Mesendoderm (in vitro differentiated cells): ENCODE data around the gene ZFPM1.

Source experiments
- DNase-seq: peaks from one replicate; pipeline ENCODE4 v3.0.0; 2013
- H2AK5ac ChIP-seq: 2 replicates; pipeline ENCODE4 v1.6.1; 2013; ENCODE audit warnings: low read length, inconsistent platforms
- H2BK120ac ChIP-seq: 2 replicates; pipeline ENCODE4 v1.6.1; 2013; ENCODE audit warnings: low read depth, mild to moderate bottlenecking, low read length, moderate library complexity, mixed read lengths
- H2BK15ac ChIP-seq: replicated peaks from 2 replicates; pipeline ENCODE4 v1.6.1; 2013; ENCODE audit warnings: low read depth, mild to moderate bottlenecking, moderate library complexity
- H2BK5ac ChIP-seq: 2 replicates; pipeline ENCODE4 v1.6.1; 2013; ENCODE audit warnings: low read length, inconsistent platforms
- H3K18ac ChIP-seq: 2 replicates; pipeline ENCODE4 v1.6.1; 2013; ENCODE audit warnings: mild to moderate bottlenecking, low read length, mixed read lengths
- H3K23ac ChIP-seq: one replicate; pipeline ENCODE4 v1.6.1; 2013; ENCODE audit warnings: low read length
- H3K27ac ChIP-seq: 2 replicates; pipeline ENCODE4 v1.5.1; 2013; ENCODE audit warnings: low read depth, mild to moderate bottlenecking, inconsistent platforms, low read length, moderate library complexity
- H3K27me3 ChIP-seq: 2 replicates; pipeline ENCODE4 v1.6.1; 2013; ENCODE audit warnings: low read length, control low read depth, mild to moderate bottlenecking, inconsistent platforms; ENCODE audit not compliant: insufficient read depth, poor library complexity
- H3K36me3 ChIP-seq: 2 replicates; pipeline ENCODE4 v1.6.1; 2013; ENCODE audit warnings: low read length, inconsistent platforms; ENCODE audit not compliant: control insufficient read depth, insufficient read depth
- H3K4ac ChIP-seq: one replicate; pipeline ENCODE4 v1.6.1; 2013; ENCODE audit warnings: low read depth, mild to moderate bottlenecking, low read length, moderate library complexity
- H3K4me1 ChIP-seq: 2 replicates; pipeline ENCODE4 v1.6.1; 2013; ENCODE audit warnings: low read depth, low read length, inconsistent platforms; ENCODE audit not compliant: control insufficient read depth
- H3K4me2 ChIP-seq: 2 replicates; pipeline ENCODE4 v1.6.1; 2013; ENCODE audit warnings: low read length
- H3K4me3 ChIP-seq: 2 replicates; pipeline ENCODE4 v1.5.1; 2013; ENCODE audit warnings: mild to moderate bottlenecking, low read length
- H3K56ac ChIP-seq: one replicate; pipeline ENCODE4 v1.6.1; 2013; ENCODE audit warnings: low read length
- H3K79me1 ChIP-seq: 2 replicates; pipeline ENCODE4 v1.6.1; 2013; ENCODE audit warnings: low read length, inconsistent platforms
- H3K79me2 ChIP-seq: 2 replicates; pipeline ENCODE4 v1.6.1; 2013; ENCODE audit warnings: mild to moderate bottlenecking, low read length; ENCODE audit not compliant: control insufficient read depth, insufficient read depth
- H3K9ac ChIP-seq: 2 replicates; pipeline ENCODE4 v1.6.1; 2013; ENCODE audit warnings: low read length, inconsistent platforms
- H4K5ac ChIP-seq: one replicate; pipeline ENCODE4 v1.6.1; 2013; ENCODE audit warnings: low read length
- H4K8ac ChIP-seq: one replicate; pipeline ENCODE4 v1.6.1; 2013; ENCODE audit warnings: low read depth, mild to moderate bottlenecking, control low read depth, low read length, moderate library complexity
- WGBS: extraction: QIAGEN DNeasy Blood & Tissue Kit; methylation state at CpG from one replicate; pipeline ENCODE4 v1.1.7; 2013; ENCODE audit warnings: low lambda C conversion rate, missing lambda C conversion rate; ENCODE audit not compliant: insufficient coverage; ENCODE audit errors: extremely low coverage; 5-methylcytosine and 5-hydroxymethylcytosine counted together

ZFPM1 gene

GRCh38 chr16:88509749-88510069 is 56.6 kb downstream of the ZFPM1 start:
- Histone ChIP-seq H3K4me3 (no peak overlapping the region), H3K36me3 (no peaks in the 10 kb centered on the region), H2BK5ac (no peak overlapping the region), H3K4ac (no peak overlapping the region), H3K79me1 (no peaks in the 10 kb centered on the region), H3K27ac (no peak overlapping the region), H3K4me1 (peaks cover 2% of the 10 kb centered on the region), H2AK5ac (no peak overlapping the region), H3K79me2 (no peaks in the 10 kb centered on the region), H4K8ac (no peak overlapping the region), H3K27me3 (no peaks in the 10 kb centered on the region), H4K5ac (no peak overlapping the region), H2BK120ac (no peak overlapping the region), H2BK15ac (no peak overlapping the region), H3K23ac (no peak overlapping the region), H3K56ac (no peak overlapping the region), H3K4me2 (no peak overlapping the region), H3K18ac (no peak overlapping the region), H3K9ac (no peak overlapping the region)
- no CpG with 5 or more reads among the region's 12 CpGs for WGBS
- DNase-seq = no peak

- Histone ChIP-seq H3K18ac (no peak overlapping the region), H3K9ac (no peak overlapping the region), H3K23ac (no peak overlapping the region), H3K4me3 (no peak overlapping the region), H3K27ac (no peak overlapping the region), H3K4me2 (no peak overlapping the region), H3K4me1 (peaks cover 2% of the 10 kb centered on the region), H4K8ac (no peak overlapping the region), H2BK5ac (no peak overlapping the region), H3K79me2 (no peaks in the 10 kb centered on the region), H2BK15ac (no peak overlapping the region), H2BK120ac (no peak overlapping the region), H4K5ac (no peak overlapping the region), H3K36me3 (no peaks in the 10 kb centered on the region), H3K4ac (no peak overlapping the region), H3K79me1 (no peaks in the 10 kb centered on the region), H3K27me3 (no peaks in the 10 kb centered on the region), H2AK5ac (no peak overlapping the region), H3K56ac (no peak overlapping the region)
- DNase-seq = no peak
- no CpG with 5 or more reads among the region's 26 CpGs for WGBS
These were observed 57.3 kb downstream of the ZFPM1 start for GRCh38 chr16:88510091-88510994.

GRCh38 chr16:88511060-88511459 is 58.0 kb downstream of the ZFPM1 start:
- Histone ChIP-seq H4K8ac (no peak overlapping the region), H3K27ac (no peak overlapping the region), H3K4me2 (no peak overlapping the region), H3K4me3 (no peak overlapping the region), H3K23ac (no peak overlapping the region), H3K27me3 (no peaks in the 10 kb centered on the region), H3K56ac (no peak overlapping the region), H3K18ac (no peak overlapping the region), H2BK5ac (no peak overlapping the region), H3K79me2 (no peaks in the 10 kb centered on the region), H3K36me3 (no peaks in the 10 kb centered on the region), H4K5ac (no peak overlapping the region), H2BK120ac (no peak overlapping the region), H3K4ac (no peak overlapping the region), H3K4me1 (peaks cover 2% of the 10 kb centered on the region), H2BK15ac (no peak overlapping the region), H3K79me1 (no peaks in the 10 kb centered on the region), H2AK5ac (no peak overlapping the region), H3K9ac (no peak overlapping the region)
- WGBS = no CpG with 5 or more reads among the region's 7 CpGs
- DNase-seq = no peak

GRCh38 chr16:88511906-88512305 is 58.8 kb downstream of the ZFPM1 start:
- Histone ChIP-seq H3K4me3 (no peak overlapping the region), H3K4me2 (no peak overlapping the region), H2BK5ac (no peak overlapping the region), H3K9ac (no peak overlapping the region), H3K27me3 (no peaks in the 10 kb centered on the region), H2BK120ac (no peak overlapping the region), H3K4ac (no peak overlapping the region), H3K27ac (no peak overlapping the region), H3K36me3 (no peaks in the 10 kb centered on the region), H2AK5ac (no peak overlapping the region), H3K4me1 (peaks cover 2% of the 10 kb centered on the region), H4K8ac (no peak overlapping the region), H2BK15ac (no peak overlapping the region), H4K5ac (no peak overlapping the region), H3K23ac (no peak overlapping the region), H3K79me2 (no peaks in the 10 kb centered on the region), H3K18ac (no peak overlapping the region), H3K56ac (no peak overlapping the region), H3K79me1 (no peaks in the 10 kb centered on the region)
- DNase-seq = no peak
- no CpG with 5 or more reads among the region's 14 CpGs for WGBS

GRCh38 chr16:88512728-88513696 is 59.9 kb downstream of the ZFPM1 start:
- Histone ChIP-seq H3K4me3 (no peak overlapping the region), H3K18ac (no peak overlapping the region), H2BK15ac (no peak overlapping the region), H3K56ac (peak overlapping the region; percentile 60), H3K27me3 (no peaks in the 10 kb centered on the region), H3K4ac (no peak overlapping the region), H2BK5ac (no peak overlapping the region), H4K5ac (no peak overlapping the region), H3K23ac (no peak overlapping the region), H2BK120ac (no peak overlapping the region), H3K27ac (no peak overlapping the region), H3K79me1 (no peaks in the 10 kb centered on the region), H3K9ac (peak overlapping the region; percentile 24), H3K4me2 (no peak overlapping the region), H3K79me2 (no peaks in the 10 kb centered on the region), H3K4me1 (peaks cover 2% of the 10 kb centered on the region), H4K8ac (no peak overlapping the region), H3K36me3 (no peaks in the 10 kb centered on the region), H2AK5ac (no peak overlapping the region)
- peak; percentile 58 for DNase-seq
- no CpG with 5 or more reads among the region's 35 CpGs for WGBS
